ENCODE measurements around the gene ARHGAP6. TPM values are rescaled to one million over a fixed set of nuclear protein-coding genes. Genes with fewer than 3 reads are reported as not detected.

The ARHGAP6 gene
- total and polyA plus RNA-seq, 2 experiments from 2014 or later = 0.08 to 0.54 TPM

- 66 to 75% methylated on average over 6 of the region's 6 CpGs for WGBS, 2 experiments (ENCODE audit: low coverage in 1 of 2, low lambda C conversion rate in 2 of 2, missing lambda C conversion rate in 2 of 2)
- Histone ChIP-seq H3K79me2 (ENCODE audit: insufficient read depth) (no peaks in the 10 kb centered on the region), H3K27me3 (replicated peaks; ENCODE audit: insufficient read depth) (no peaks in the 10 kb centered on the region), H3F3A (ENCODE audit: insufficient read depth) (no peaks in the 10 kb centered on the region), H3K4me1 (ENCODE audit: insufficient read depth) (no peaks in the 10 kb centered on the region), H3K4me3 (no peak overlapping the region), H2AFZ (no peak overlapping the region), H3K9ac (no peak overlapping the region), H3K4me2 (ENCODE audit: unreplicated experiment) (no peak overlapping the region), H3K9me3 (ENCODE audit: low read depth) (no peaks in the 10 kb centered on the region), H3K27ac (no peak overlapping the region), H3K9me2 (ENCODE audit: insufficient read depth) (no peaks in the 10 kb centered on the region), H3K36me3 (ENCODE audit: low read depth) (no peaks in the 10 kb centered on the region), H4K20me1 (ENCODE audit: insufficient read depth) (no peaks in the 10 kb centered on the region)
- in situ Hi-C loops (cut with MboI) = no loop called here
- TF ChIP-seq EZH2phosphoT487 (IDR thresholded peaks at IDR 0.05; ENCODE audit: insufficient read depth, low read depth) (no peak), EZH2 (IDR thresholded peaks at IDR 0.05; ENCODE audit: insufficient read depth, poor library complexity, severe bottlenecking) (no peak)
- no peak for DNase-seq
Measured at GRCh38 chrX:11702965-11703631, 37.4 kb upstream of the ARHGAP6 start.

DNA sequence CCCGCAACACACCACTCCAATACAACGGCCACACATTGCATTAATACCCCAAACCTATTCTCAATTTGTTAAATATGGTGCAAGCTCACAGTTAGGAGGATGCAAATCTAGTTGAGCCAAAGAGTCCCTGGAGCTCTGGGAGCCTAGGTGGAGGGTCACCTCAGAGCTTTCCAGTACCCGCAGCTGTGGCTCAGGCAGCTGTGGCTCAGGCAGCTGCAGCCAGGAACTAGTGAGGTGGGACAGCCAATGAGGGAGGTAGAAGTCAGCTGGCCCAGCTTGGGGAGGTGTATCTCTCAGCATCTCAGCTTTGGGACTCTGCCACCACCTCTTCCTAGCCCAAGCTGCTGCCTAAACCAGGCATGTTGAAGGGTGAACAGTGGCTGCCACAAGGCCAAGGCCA lies 36.7 kb upstream of the ARHGAP6 start:
- Histone ChIP-seq H3K27ac (no peak overlapping the region), H3F3A (ENCODE audit: insufficient read depth) (no peaks in the 10 kb centered on the region), H3K27me3 (replicated peaks; ENCODE audit: insufficient read depth) (no peaks in the 10 kb centered on the region), H3K9me2 (ENCODE audit: insufficient read depth) (no peaks in the 10 kb centered on the region), H2AFZ (no peak overlapping the region), H3K9ac (no peak overlapping the region), H3K9me3 (ENCODE audit: low read depth) (no peaks in the 10 kb centered on the region), H4K20me1 (ENCODE audit: insufficient read depth) (no peaks in the 10 kb centered on the region), H3K36me3 (ENCODE audit: low read depth) (no peaks in the 10 kb centered on the region), H3K79me2 (ENCODE audit: insufficient read depth) (no peaks in the 10 kb centered on the region), H3K4me1 (ENCODE audit: insufficient read depth) (no peaks in the 10 kb centered on the region), H3K4me2 (ENCODE audit: unreplicated experiment) (no peak overlapping the region), H3K4me3 (no peak overlapping the region)
- WGBS, 2 experiments (ENCODE audit: low coverage in 1 of 2, low lambda C conversion rate in 2 of 2, missing lambda C conversion rate in 2 of 2) = 89 to 96% methylated on average over 3 of the region's 3 CpGs
- no peak for DNase-seq
- in situ Hi-C loops (cut with MboI) = no loop called here
- no peak for TF ChIP-seq EZH2phosphoT487 (IDR thresholded peaks at IDR 0.05; ENCODE audit: insufficient read depth, low read depth)
- no peak for TF ChIP-seq EZH2 (IDR thresholded peaks at IDR 0.05; ENCODE audit: insufficient read depth, poor library complexity, severe bottlenecking)

- no peaks in the 10 kb centered on the region for H3F3A ChIP-seq (ENCODE audit: insufficient read depth)
- H3K4me1 ChIP-seq (ENCODE audit: insufficient read depth) = no peaks in the 10 kb centered on the region
- H2AFZ ChIP-seq = no peak overlapping the region
- no peak overlapping the region for H3K4me3 ChIP-seq
- no peaks in the 10 kb centered on the region for H3K79me2 ChIP-seq (ENCODE audit: insufficient read depth)
- H4K20me1 ChIP-seq (ENCODE audit: insufficient read depth) = no peaks in the 10 kb centered on the region
- no peaks in the 10 kb centered on the region for H3K9me3 ChIP-seq (ENCODE audit: low read depth)
- no peaks in the 10 kb centered on the region for H3K36me3 ChIP-seq (ENCODE audit: low read depth)
- no peak for TF ChIP-seq EZH2 (IDR thresholded peaks at IDR 0.05; ENCODE audit: insufficient read depth, poor library complexity, severe bottlenecking)
- no peak for TF ChIP-seq EZH2phosphoT487 (IDR thresholded peaks at IDR 0.05; ENCODE audit: insufficient read depth, low read depth)
- WGBS, 2 experiments (ENCODE audit: low coverage in 1 of 2, low lambda C conversion rate in 2 of 2, missing lambda C conversion rate in 2 of 2) = 30 to 37% methylated on average over 3 of the region's 3 CpGs
- no peaks in the 10 kb centered on the region for H3K27me3 ChIP-seq (replicated peaks; ENCODE audit: insufficient read depth)
- no peak for DNase-seq
- no peak overlapping the region for H3K4me2 ChIP-seq (ENCODE audit: unreplicated experiment)
- no peak overlapping the region for H3K27ac ChIP-seq
- in situ Hi-C loops (cut with MboI) = no loop called here
- no peak overlapping the region for H3K9ac ChIP-seq
- H3K9me2 ChIP-seq (ENCODE audit: insufficient read depth) = no peaks in the 10 kb centered on the region
Measured at GRCh38 chrX:11698702-11699101, 33.0 kb upstream of the ARHGAP6 start.

DNA sequence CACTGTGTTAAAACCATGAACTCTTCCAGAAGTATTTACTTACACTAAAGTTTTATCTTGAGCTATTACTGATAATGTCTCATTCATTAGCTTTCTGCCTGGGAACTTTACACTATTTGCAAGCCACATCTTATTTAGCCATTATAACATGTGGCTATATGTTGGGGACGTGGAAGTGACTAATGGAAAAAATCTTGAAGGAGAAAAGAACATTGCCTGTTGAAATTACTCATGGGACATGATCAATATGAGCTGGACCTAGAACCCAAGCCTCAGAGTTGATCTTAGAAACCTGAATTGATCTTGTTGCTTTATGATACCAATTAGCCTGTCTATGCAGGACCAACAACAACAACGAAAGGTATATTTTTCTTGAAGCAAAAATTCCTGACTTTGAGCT lies 22.5 kb upstream of the ARHGAP6 start:
- peak; percentile 3 for DNase-seq
- H2AFZ ChIP-seq = no peak overlapping the region
- H3K4me2 ChIP-seq (ENCODE audit: unreplicated experiment) = peak overlapping the region; percentile 53
- H3K79me2 ChIP-seq (ENCODE audit: insufficient read depth) = no peaks in the 10 kb centered on the region
- H3K9ac ChIP-seq = no peak overlapping the region
- no peaks in the 10 kb centered on the region for H3K36me3 ChIP-seq (ENCODE audit: low read depth)
- H4K20me1 ChIP-seq (ENCODE audit: insufficient read depth) = no peaks in the 10 kb centered on the region
- H3K9me3 ChIP-seq (ENCODE audit: low read depth) = no peaks in the 10 kb centered on the region
- H3F3A ChIP-seq (ENCODE audit: insufficient read depth) = 0 out of 2 replicates have a peak, but pooled peaks cover 3% of the 10 kb centered on the region
- in situ Hi-C loops (cut with MboI) = no loop called here
- peaks cover 14% of the 10 kb centered on the region; the same call in 1 of the 2 replicates for H3K4me1 ChIP-seq (ENCODE audit: insufficient read depth)
- no peaks in the 10 kb centered on the region for H3K9me2 ChIP-seq (ENCODE audit: insufficient read depth)
- no peaks in the 10 kb centered on the region for H3K27me3 ChIP-seq (replicated peaks; ENCODE audit: insufficient read depth)
- TF ChIP-seq EZH2 (IDR thresholded peaks at IDR 0.05; ENCODE audit: insufficient read depth, poor library complexity, severe bottlenecking) (no peak), EZH2phosphoT487 (IDR thresholded peaks at IDR 0.05; ENCODE audit: insufficient read depth, low read depth) (no peak)
- 15 to 40% methylated on average over 2 of the region's 2 CpGs for WGBS, 2 experiments (ENCODE audit: low coverage in 1 of 2, low lambda C conversion rate in 2 of 2, missing lambda C conversion rate in 2 of 2)
- H3K27ac ChIP-seq = no peak overlapping the region
- H3K4me3 ChIP-seq = no peak overlapping the region

Measured in GM23248 (cell line).